Calu3 (cell line): ENCODE data around the gene PYCARD. TPM values are rescaled to one million over a fixed set of nuclear protein-coding genes. Genes with fewer than 3 reads are reported as not detected.
"Not testable (repeated sequence)": the region's sequence is repeated elsewhere in the genome, so short reads cannot be mapped to it uniquely, and the experiment has no call there.

ENCODE experiments used
- BruUV-seq: library from RNA; stranded (reverse); fragments of 400-500 nt; replicated peaks from 2 replicates; lab custom pipeline; 2021; lab: Mats Ljungman, UMichigan
- CTCF ChIA-PET: fragments of 300-600 bp; sonication (Branson Sonifier 250); formaldehyde crosslinking; loops from one replicate; lab custom pipeline; 2022; ENCODE audit warnings: antibody characterized with exemption; lab: Charles Lee
- DNase-seq: peaks from one replicate; pipeline ENCODE4 v3.0.0; 2022
- H3K27ac Mint-ChIP-seq: one replicate; pipeline ENCODE4 v1.8.0; 2022; ENCODE audit warnings: mixed read lengths; ENCODE audit not compliant: unreplicated experiment
- H3K27me3 Mint-ChIP-seq: one replicate; pipeline ENCODE4 v1.8.0; 2022; ENCODE audit warnings: mixed read lengths; ENCODE audit not compliant: unreplicated experiment
- H3K36me3 Mint-ChIP-seq: one replicate; pipeline ENCODE4 v1.8.0; 2022; ENCODE audit warnings: mild to moderate bottlenecking, moderate library complexity, mixed read lengths; ENCODE audit not compliant: insufficient read depth, unreplicated experiment
- H3K4me1 Mint-ChIP-seq: one replicate; pipeline ENCODE4 v1.8.0; 2022; ENCODE audit warnings: mild to moderate bottlenecking, low read depth, mixed read lengths; ENCODE audit not compliant: unreplicated experiment
- H3K4me3 Mint-ChIP-seq: one replicate; pipeline ENCODE4 v1.8.0; 2022; ENCODE audit warnings: mild to moderate bottlenecking, low read depth, moderate library complexity, mixed read lengths; ENCODE audit not compliant: unreplicated experiment
- H3K9me3 Mint-ChIP-seq: one replicate; pipeline ENCODE4 v1.8.0; 2022; ENCODE audit warnings: low read depth, mixed read lengths; ENCODE audit not compliant: unreplicated experiment
- CTCF ChIP-seq: fragments of 200-600 bp; IDR thresholded peaks from one replicate; pipeline ENCODE4 v1.8.0; 2022; ENCODE audit warnings: antibody characterized with exemption; ENCODE audit not compliant: unreplicated experiment
- intact Hi-C: fragments of 100-400 bp; cut with micrococcal nuclease; formaldehyde crosslinking; loops from one replicate; pipeline ENCODE4 v1.10.0; 2022; ENCODE audit not compliant: unreplicated experiment
- total RNA-seq: library from RNA; stranded (reverse); gene quantifications from 2 replicates; pipeline ENCODE4 v1.2.3, GENCODE V29; 2022

The PYCARD gene
- total RNA-seq, 1 experiment from 2014 or later: 24.3 TPM

- no TSS peak for BruUV-seq
- peaks cover 59% of the 10 kb centered on the region for H3K36me3 Mint-ChIP-seq
- no peak for TF ChIP-seq CTCF
- H3K4me1 Mint-ChIP-seq: peaks cover 28% of the 10 kb centered on the region
- CTCF ChIA-PET: interaction anchor here (0.5 to 1.7 kb wide), 10 partner anchors 22 to 275 kb away, joined by 3 to 9 read pairs (median 5); partner anchors contain the start of genes HSD3B7, KAT8 and PYCARD
- H3K4me3 Mint-ChIP-seq: peak within 1 kb of the TSS; percentile 82
- peak within 1 kb of the TSS; percentile 97 for H3K27ac Mint-ChIP-seq
- no peaks in the 10 kb centered on the region for H3K27me3 Mint-ChIP-seq
- intact Hi-C loops: loop anchor here (10.0 kb wide), 1 partner anchor 205 kb away; no protein-coding TSS in a partner anchor
- no peaks in the 10 kb centered on the region for H3K9me3 Mint-ChIP-seq
- DNase-seq: peak; percentile 92
These were observed 22.7 kb downstream of the PYCARD start, which contains the start of gene FUS for GRCh38 chr16:31179747-31180459. Gene FUS (plus strand): TSS chr16:31180139. CDS start chr16:31180215, 76 bp downstream.

GRCh38 chr16:31179219-31179746 is 23.3 kb downstream of the PYCARD start:
- Mint-ChIP-seq H3K9me3 (no peaks in the 10 kb centered on the region), H3K4me1 (peaks cover 22% of the 10 kb centered on the region), H3K27me3 (no peaks in the 10 kb centered on the region), H3K4me3 (peak overlapping the region; percentile 82), H3K27ac (peak overlapping the region; percentile 97), H3K36me3 (peaks cover 53% of the 10 kb centered on the region)
- intact Hi-C loops: no loop called here
- BruUV-seq: TSS peak; percentile 91
- TF ChIP-seq CTCF: no peak
- CTCF ChIA-PET: interaction anchor here (1.0 to 1.7 kb wide), 5 partner anchors 25 to 194 kb away, joined by 3 to 9 read pairs (median 5); partner anchors contain the start of gene HSD3B7
- no peak for DNase-seq

GRCh38 chr16:31177136-31177535 is 25.4 kb downstream of the PYCARD start:
- no peaks in the 10 kb centered on the region for H3K9me3 Mint-ChIP-seq
- intact Hi-C loops: no loop called here
- no peak for DNase-seq

GRCh38 chr16:31170048-31170447 is 32.5 kb downstream of the PYCARD start:
- CTCF ChIA-PET, intact Hi-C loops, H3K27ac Mint-ChIP-seq, H3K9me3 Mint-ChIP-seq, DNase-seq, H3K27me3 Mint-ChIP-seq, H3K4me3 Mint-ChIP-seq, H3K4me1 Mint-ChIP-seq, BruUV-seq, H3K36me3 Mint-ChIP-seq: not testable (repeated sequence)

More at GRCh38 chr16:31177136-31177535, 25.4 kb downstream of the PYCARD start:
- Mint-ChIP-seq H3K4me3 (no peak overlapping the region), H3K36me3 (peaks cover 32% of the 10 kb centered on the region), H3K27ac (no peak overlapping the region), H3K4me1 (peaks cover under 1% of the 10 kb centered on the region), H3K27me3 (no peaks in the 10 kb centered on the region)
- BruUV-seq: no TSS peak
- CTCF ChIA-PET: no interaction called here
- TF ChIP-seq CTCF: no peak
